Endothelial cell of umbilical vein (primary cell): Measurements from ENCODE around the gene CCR8. TPM values are rescaled to one million over a fixed set of nuclear protein-coding genes. Genes with fewer than 3 reads are reported as not detected.

Experiments used
- Bru-seq: library from RNA; stranded (reverse); fragments of 400-500 nt; gene quantifications from one replicate; lab custom pipeline; 2021; lab: Mats Ljungman, UMichigan
- BruChase-seq, 2 experiments: library from RNA; stranded (reverse); fragments of 400-500 nt; gene quantifications; one replicate each; lab custom pipeline; 2021; lab: Mats Ljungman, UMichigan
- BruUV-seq: library from RNA; stranded (reverse); fragments of 400-500 nt; replicated peaks from 2 replicates; lab custom pipeline; 2021; lab: Mats Ljungman, UMichigan
- CTCF ChIA-PET: fragments of 300-600, 350-600 bp; sonication (Branson Sonifier 250); formaldehyde crosslinking; loops from one replicate; lab custom pipeline; 2021; ENCODE audit warnings: antibody characterized with exemption, inconsistent platforms; lab: Charles Lee
- POLR2A ChIA-PET: fragments of 300-600, 350-600 bp; sonication (Branson Sonifier 250); formaldehyde crosslinking; loops from one replicate; lab custom pipeline; 2021; ENCODE audit warnings: antibody characterized with exemption, inconsistent platforms; lab: Charles Lee
- DNase-seq: peaks from one replicate; pipeline ENCODE4 v3.0.0-alpha.2; 2011; ENCODE audit warnings: low read depth, low spot score
- FAIRE-seq: peaks from 2 replicates; lab custom pipeline; 2011; peaks lifted over from hg19 to GRCh38; lab: Jason Lieb, UNC
- H2AFZ ChIP-seq: 2 replicates; pipeline ENCODE4 v1.6.0; 2012; ENCODE audit warnings: low read depth, low read length, control low read depth, inconsistent platforms
- H3K27ac ChIP-seq: 2 replicates; pipeline ENCODE4 v1.5.1; 2011; ENCODE audit warnings: low read depth, mild to moderate bottlenecking, control low read depth, low read length, moderate library complexity; ENCODE audit not compliant: insufficient read depth
- H3K27me3 ChIP-seq, 2 experiments: 2 replicates each; pipeline versions ENCODE4 v1.6.0 to v1.6.1; 2011; ENCODE audit warnings: low read length in 2 of 2, mixed read lengths in 1 of 2; ENCODE audit not compliant: control insufficient read depth in 2 of 2, insufficient read depth in 2 of 2
- H3K36me3 ChIP-seq, 2 experiments: 2 replicates in 1 of 2; 3 replicates in 1 of 2; pipeline ENCODE4 v1.5.1; 2011; ENCODE audit warnings: low read length in 2 of 2, mild to moderate bottlenecking in 1 of 2, moderate library complexity in 1 of 2; ENCODE audit not compliant: control insufficient read depth in 2 of 2, insufficient read depth in 2 of 2; ENCODE audit errors: extremely low read depth in 1 of 2
- H3K4me1 ChIP-seq: 3 replicates; pipeline ENCODE4 v1.5.1; 2011; ENCODE audit warnings: mild to moderate bottlenecking, low read length; ENCODE audit not compliant: control insufficient read depth, insufficient read depth; ENCODE audit errors: extremely low read depth
- H3K4me2 ChIP-seq: 2 replicates; pipeline ENCODE4 v1.6.1; 2011; ENCODE audit warnings: low read length, control low read depth, mixed read lengths; ENCODE audit not compliant: insufficient read depth
- H3K4me3 ChIP-seq, 3 experiments: fragments of 200-600 bp in 1 of 3; sonication (generic), shearing (Covaris generic) in 1 of 3; replicated peaks in 1 of 3; 2 replicates each; pipeline ENCODE4 v1.5.1; 2011 to 2016; ENCODE audit warnings: control low read depth in 3 of 3, low read length in 3 of 3, mild to moderate bottlenecking in 2 of 3, inconsistent platforms in 1 of 3, low read depth in 1 of 3, moderate library complexity in 1 of 3; ENCODE audit not compliant: insufficient read depth in 1 of 3
- H3K79me2 ChIP-seq: 2 replicates; pipeline ENCODE4 v1.6.0; 2012; ENCODE audit warnings: low read length, inconsistent platforms; ENCODE audit not compliant: control insufficient read depth, insufficient read depth
- H3K9ac ChIP-seq: replicated peaks from 2 replicates; pipeline ENCODE3; 2011; ENCODE audit warnings: low read length, control low read depth; ENCODE audit not compliant: insufficient read depth; ENCODE audit errors: extremely low read depth
- H3K9me1 ChIP-seq: replicated peaks from 3 replicates; pipeline ENCODE4 v1.6.0; 2011; ENCODE audit warnings: mild to moderate bottlenecking, low read length; ENCODE audit not compliant: control insufficient read depth, insufficient read depth; ENCODE audit errors: extremely low read depth
- H3K9me3 ChIP-seq: replicated peaks from 2 replicates; pipeline ENCODE4 v1.5.1; 2012; ENCODE audit warnings: low read length, inconsistent platforms; ENCODE audit not compliant: control insufficient read depth, insufficient read depth
- H4K20me1 ChIP-seq: replicated peaks from 2 replicates; pipeline ENCODE3; 2011; ENCODE audit warnings: mild to moderate bottlenecking, low read length; ENCODE audit not compliant: control insufficient read depth, insufficient read depth; ENCODE audit errors: extremely low read depth
- EZH2 ChIP-seq: IDR thresholded peaks from 2 replicates; pipeline ENCODE4 v1.6.1; 2012; ENCODE audit warnings: borderline replicate concordance, low read depth, mild to moderate bottlenecking, moderate library complexity, low read length, inconsistent platforms; ENCODE audit not compliant: severe bottlenecking
- dilution Hi-C: fragments of 300-500 bp; cut with MboI; formaldehyde crosslinking; loops from one replicate; pipeline ENCODE4 v1.15.0; 2019; ENCODE audit warnings: low sequenced_read_pairs; ENCODE audit not compliant: extremely low pct_ligation_motif_present
- intact Hi-C: fragments of 100-400 bp; cut with micrococcal nuclease; formaldehyde crosslinking; loops from one replicate; pipeline ENCODE4 v1.10.0; 2022
- long read RNA-seq: library from polyadenylated mRNA; stranded (forward); transcript quantifications from one replicate; pipeline ENCODE4 v2.0.0, GENCODE V29; 2021
- polyA minus RNA-seq, 3 experiments: library from RNA; depleted of rRNA, polyadenylated mRNA; stranded (reverse); fragments of >200 nt; gene quantifications; 1 replicate in 1 of 3; 2 replicates in 2 of 3; pipeline ENCODE4 v1.2.3, GENCODE V29; 2011
- polyA plus RNA-seq, 4 experiments: library from polyadenylated mRNA; depleted of rRNA in 3 of 4; stranded (reverse) in 3 of 4; unstranded in 1 of 4; fragments of >200 nt; gene quantifications; 2 replicates each; pipeline versions ENCODE4 v1.2.1 to v1.2.3, GENCODE V29; 2011 to 2012; ENCODE audit warnings: missing spikeins in 1 of 4
- total RNA-seq: library from RNA; stranded (reverse); gene quantifications from 2 replicates; pipeline ENCODE4 v1.2.3, GENCODE V29; 2021
- TF ChIP-seq, protein P1 (sequence below), 2 donors: IDR thresholded peaks; 1 replicate in 1 of 2; 2 replicates in 1 of 2; pipeline ENCODE4 v1.5.1; 2011; ENCODE audit warnings: low read length in 2 of 2, mild to moderate bottlenecking in 2 of 2, moderate library complexity in 2 of 2, control low read depth in 1 of 2, inconsistent platforms in 1 of 2, low read depth in 1 of 2; ENCODE audit not compliant: insufficient read depth in 1 of 2; ENCODE audit errors: extremely low read depth in 1 of 2

The CCR8 gene
- total RNA-seq (not detected in 2 replicates), polyA plus RNA-seq (not detected in 2 replicates), polyA minus RNA-seq (not detected in 2 replicates), Bru-seq, nascent RNA (not detected), BruChase-seq, experiment 1, labeled RNA remaining after a 6-hour chase (not detected), BruChase-seq, experiment 2, labeled RNA remaining after a 2-hour chase (not detected)
- not detected in 2 replicates for polyA plus RNA-seq (2011; cell fraction: cytosol; rRNA removed)
- polyA plus RNA-seq (2011; cell fraction: nucleus; rRNA removed) = not detected in 2 replicates
- not detected in 2 replicates for polyA plus RNA-seq (2012)
- not detected for polyA minus RNA-seq (2011; cell fraction: cytosol; rRNA and poly(A)+ RNA removed)
- not detected in 2 replicates for polyA minus RNA-seq (2011; cell fraction: nucleus; rRNA and poly(A)+ RNA removed)
- long read RNA-seq = 0 reads

- no peak for TF ChIP-seq EZH2
- TF ChIP-seq, protein P1, sequence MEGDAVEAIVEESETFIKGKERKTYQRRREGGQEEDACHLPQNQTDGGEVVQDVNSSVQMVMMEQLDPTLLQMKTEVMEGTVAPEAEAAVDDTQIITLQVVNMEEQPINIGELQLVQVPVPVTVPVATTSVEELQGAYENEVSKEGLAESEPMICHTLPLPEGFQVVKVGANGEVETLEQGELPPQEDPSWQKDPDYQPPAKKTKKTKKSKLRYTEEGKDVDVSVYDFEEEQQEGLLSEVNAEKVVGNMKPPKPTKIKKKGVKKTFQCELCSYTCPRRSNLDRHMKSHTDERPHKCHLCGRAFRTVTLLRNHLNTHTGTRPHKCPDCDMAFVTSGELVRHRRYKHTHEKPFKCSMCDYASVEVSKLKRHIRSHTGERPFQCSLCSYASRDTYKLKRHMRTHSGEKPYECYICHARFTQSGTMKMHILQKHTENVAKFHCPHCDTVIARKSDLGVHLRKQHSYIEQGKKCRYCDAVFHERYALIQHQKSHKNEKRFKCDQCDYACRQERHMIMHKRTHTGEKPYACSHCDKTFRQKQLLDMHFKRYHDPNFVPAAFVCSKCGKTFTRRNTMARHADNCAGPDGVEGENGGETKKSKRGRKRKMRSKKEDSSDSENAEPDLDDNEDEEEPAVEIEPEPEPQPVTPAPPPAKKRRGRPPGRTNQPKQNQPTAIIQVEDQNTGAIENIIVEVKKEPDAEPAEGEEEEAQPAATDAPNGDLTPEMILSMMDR (IDR thresholded peaks at IDR 0.05; ENCODE audit: extremely low read depth in 1 of 2, insufficient read depth in 1 of 2, low read depth in 1 of 2, low read length in 2 of 2) = no peak
These were observed at the start of gene CCR8 for GRCh38 chr3:39329493-39329892. TSS of gene CCR8 (plus strand) at chr3:39329709. CDS start at chr3:39332332, 2,623 bp downstream.

More at GRCh38 chr3:39329493-39329892, at the start of gene CCR8:
- dilution Hi-C loops (no loop called here), intact Hi-C loops (no loop called here)
- Histone ChIP-seq H3K36me3 (no peaks in the 10 kb centered on the region), H3K9me1 (no peaks in the 10 kb centered on the region), H3K4me2 (no peak within 1 kb of the TSS), H3K9me3 (no peaks in the 10 kb centered on the region), H3K9ac (no peak within 1 kb of the TSS), H3K27me3 (peaks cover 3 to 10% of the 10 kb centered on the region in 2 experiments), H3K27ac (no peak within 1 kb of the TSS), H3K4me3 (no peak within 1 kb of the TSS), H3K79me2 (no peaks in the 10 kb centered on the region), H2AFZ (no peak within 1 kb of the TSS), H3K4me1 (no peaks in the 10 kb centered on the region), H4K20me1 (no peaks in the 10 kb centered on the region)
- FAIRE-seq (no peak), DNase-seq (no peak)
- no TSS peak for BruUV-seq
- ChIA-PET POLR2A (no interaction called here), CTCF (no interaction called here)
